Hepatocyte (in vitro differentiated cells): ENCODE results near the gene CRAMP1. TPM values are rescaled to one million over a fixed set of nuclear protein-coding genes. Genes with fewer than 3 reads are reported as not detected.

Experiments used
- DNase-seq: peaks from one replicate; pipeline ENCODE4 v3.0.0-alpha.2; 2016; ENCODE audit warnings: low spot score
- H2AFZ ChIP-seq: fragments of 200-600 bp; sonication (generic); 2 replicates; pipeline ENCODE4 v1.6.0; 2016; ENCODE audit warnings: antibody characterized with exemption, mild to moderate bottlenecking
- H3K27ac ChIP-seq: fragments of 200-600 bp; sonication (generic); 2 replicates; pipeline ENCODE4 v1.5.1; 2016; ENCODE audit warnings: mild to moderate bottlenecking
- H3K27me3 ChIP-seq: fragments of 200-600 bp; sonication (generic); 2 replicates; pipeline ENCODE4 v1.6.1; 2016
- H3K36me3 ChIP-seq: fragments of 200-600 bp; sonication (generic); replicated peaks from 2 replicates; pipeline ENCODE4 v1.5.1; 2016; ENCODE audit warnings: low read depth; ENCODE audit not compliant: insufficient read depth
- H3K4me1 ChIP-seq: fragments of 200-600 bp; sonication (generic); 2 replicates; pipeline ENCODE4 v1.5.1; 2016; ENCODE audit warnings: mild to moderate bottlenecking, moderate library complexity; ENCODE audit not compliant: insufficient read depth
- H3K4me2 ChIP-seq: fragments of 200-600 bp; sonication (generic); 2 replicates; pipeline ENCODE4 v1.6.0; 2016
- H3K4me3 ChIP-seq: fragments of 200-600 bp; sonication (generic); 2 replicates; pipeline ENCODE4 v1.5.1; 2016; ENCODE audit warnings: mild to moderate bottlenecking
- H3K79me2 ChIP-seq: fragments of 200-600 bp; sonication (generic); 2 replicates; pipeline ENCODE4 v1.6.0; 2017; ENCODE audit warnings: mild to moderate bottlenecking
- H3K9me2 ChIP-seq: fragments of 200-600 bp; sonication (generic); replicated peaks from 2 replicates; pipeline ENCODE4 v1.6.0; 2017; ENCODE audit warnings: mild to moderate bottlenecking; ENCODE audit not compliant: insufficient read depth
- H3K9me3 ChIP-seq: fragments of 200-600 bp; sonication (generic); 2 replicates; pipeline ENCODE4 v1.5.1; 2016; ENCODE audit warnings: low read depth, mild to moderate bottlenecking
- H4K20me1 ChIP-seq: fragments of 200-600 bp; sonication (generic); 2 replicates; pipeline ENCODE4 v1.6.0; 2016; ENCODE audit warnings: mild to moderate bottlenecking; ENCODE audit not compliant: insufficient read depth, poor library complexity, severe bottlenecking
- CTCF ChIP-seq: fragments of 200-600 bp; sonication (generic); IDR thresholded peaks from 2 replicates; pipeline ENCODE4 v1.5.1; 2016; ENCODE audit warnings: antibody characterized with exemption, mild to moderate bottlenecking; ENCODE audit not compliant: poor library complexity
- EZH2 ChIP-seq: fragments of 200-600 bp; sonication (generic); IDR thresholded peaks from 2 replicates; pipeline ENCODE4 v1.6.1; 2016; ENCODE audit warnings: antibody characterized with exemption, mild to moderate bottlenecking, borderline replicate concordance
- EZH2phosphoT487 ChIP-seq: fragments of 200-600 bp; sonication (generic); IDR thresholded peaks from one replicate; pipeline ENCODE4 v1.6.1; 2018; ENCODE audit warnings: antibody characterized with exemption, mild to moderate bottlenecking, low read depth, moderate library complexity; ENCODE audit not compliant: unreplicated experiment, severe bottlenecking
- WGBS: methylation state at CpG from one replicate; pipeline ENCODE4 v1.1.6; 2016; ENCODE audit warnings: low lambda C conversion rate; ENCODE audit errors: missing lambda C conversion rate; 5-methylcytosine and 5-hydroxymethylcytosine counted together
- polyA plus RNA-seq: library from polyadenylated mRNA; unstranded; fragments of >200 nt; fragmentation: Nextera tagmentation; extraction: Ambion mirVana; gene quantifications from 2 replicates; pipeline ENCODE4 v1.2.1, GENCODE V29; 2016
- total RNA-seq: library from RNA; depleted of rRNA; stranded (reverse); fragments of >200 nt; gene quantifications from 2 replicates; pipeline ENCODE4 v1.2.3, GENCODE V29; 2014

CRAMP1 gene
- total and polyA plus RNA-seq, 2 experiments from 2014 or later, result 6.7 to 8.2 TPM

- WGBS, result 93% methylated on average over 8 of the region's 8 CpGs
- Histone ChIP-seq H3K27ac (no peak overlapping the region), H2AFZ (no peak overlapping the region), H3K27me3 (no peaks in the 10 kb centered on the region), H3K4me3 (no peak overlapping the region), H3K79me2 (no peaks in the 10 kb centered on the region), H3K36me3 (no peaks in the 10 kb centered on the region), H3K9me3 (no peaks in the 10 kb centered on the region), H3K9me2 (no peaks in the 10 kb centered on the region), H3K4me2 (no peak overlapping the region), H3K4me1 (no peaks in the 10 kb centered on the region), H4K20me1 (no peaks in the 10 kb centered on the region)
- no peak for DNase-seq
- no peak for TF ChIP-seq EZH2
- no peak for TF ChIP-seq EZH2phosphoT487
- TF ChIP-seq CTCF, result no peak
Measured at GRCh38 chr16:1667271-1667670, 55.1 kb downstream of the CRAMP1 start.

- Histone ChIP-seq H3K4me2 (no peak overlapping the region), H3K9me3 (no peaks in the 10 kb centered on the region), H3K9me2 (no peaks in the 10 kb centered on the region), H2AFZ (no peak overlapping the region), H3K4me1 (no peaks in the 10 kb centered on the region), H3K4me3 (no peak overlapping the region), H3K27ac (no peak overlapping the region), H3K36me3 (no peaks in the 10 kb centered on the region), H4K20me1 (no peaks in the 10 kb centered on the region), H3K79me2 (no peaks in the 10 kb centered on the region), H3K27me3 (no peaks in the 10 kb centered on the region)
- TF ChIP-seq EZH2phosphoT487, result no peak
- TF ChIP-seq CTCF, result no peak
- TF ChIP-seq EZH2, result no peak
- DNase-seq, result no peak
- WGBS, result over 99% methylated on average over 14 of the region's 14 CpGs
Measured at GRCh38 chr16:1667916-1668315, 55.8 kb downstream of the CRAMP1 start.

- H2AFZ ChIP-seq, result no peak overlapping the region
- no peaks in the 10 kb centered on the region for H3K9me3 ChIP-seq
- no peak overlapping the region for H3K27ac ChIP-seq
- no peaks in the 10 kb centered on the region for H3K79me2 ChIP-seq
- H4K20me1 ChIP-seq, result no peaks in the 10 kb centered on the region
- no peak for DNase-seq
- 99% methylated on average over 21 of the region's 23 CpGs for WGBS
- H3K27me3 ChIP-seq, result no peaks in the 10 kb centered on the region
- no peak overlapping the region for H3K4me3 ChIP-seq
- H3K9me2 ChIP-seq, result no peaks in the 10 kb centered on the region
- TF ChIP-seq EZH2 (no peak), EZH2phosphoT487 (no peak), CTCF (no peak)
- no peaks in the 10 kb centered on the region for H3K36me3 ChIP-seq
- no peak overlapping the region for H3K4me2 ChIP-seq
- no peaks in the 10 kb centered on the region for H3K4me1 ChIP-seq
Measured at GRCh38 chr16:1668612-1669319, 56.6 kb downstream of the CRAMP1 start.
